ENCODE measurements around the gene PRR33. TPM values are rescaled to one million over a fixed set of nuclear protein-coding genes. Genes with fewer than 3 reads are reported as not detected.
A peak's percentile ranks its signal among the peaks of the same experiment; 100 is the strongest.

The PRR33 gene
- total RNA-seq, 1 donor from 2014 or later = not detected

- Histone ChIP-seq H3K27ac (ENCODE audit: low read depth, low read length) (no peak overlapping the region), H3K9me3 (ENCODE audit: insufficient read depth, low read depth, low read length) (no peaks in the 10 kb centered on the region), H2AFZ (ENCODE audit: low read depth, low read length) (no peak overlapping the region), H3K36me3 (ENCODE audit: insufficient read depth, low read length) (no peaks in the 10 kb centered on the region), H3K4me2 (ENCODE audit: low read length) (no peak overlapping the region), H3K4me3 (ENCODE audit: insufficient read depth, low read depth, low read length) (no peak overlapping the region), H3K27me3 (ENCODE audit: insufficient read depth, low read length) (no peaks in the 10 kb centered on the region), H4K20me1 (ENCODE audit: insufficient read depth, low read length) (no peaks in the 10 kb centered on the region), H3K4me1 (ENCODE audit: insufficient read depth, low read length) (peaks cover 8% of the 10 kb centered on the region), H3K9ac (ENCODE audit: low read length) (no peak overlapping the region), H3K79me2 (ENCODE audit: insufficient read depth, low read length) (no peaks in the 10 kb centered on the region)
- no peaks in the 10 kb centered on the region for H3K36me3 Mint-ChIP-seq (ENCODE audit: low read depth, unreplicated experiment)
- H3K4me1 Mint-ChIP-seq (ENCODE audit: low read depth, unreplicated experiment) = no peaks in the 10 kb centered on the region
- FAIRE-seq = no peak
- DNase-seq (ENCODE audit: low read depth) = no peak
- H3K4me3 Mint-ChIP-seq (ENCODE audit: unreplicated experiment) = no peak overlapping the region
- no peak overlapping the region for H3K27ac Mint-ChIP-seq (ENCODE audit: unreplicated experiment)
- TF ChIP-seq EZH2 (IDR thresholded peaks at IDR 0.05; ENCODE audit: insufficient read depth, low read length) (no peak), CTCF (IDR thresholded peaks at IDR 0.05; ENCODE audit: insufficient read depth, low read depth, low read length) (no peak)
- no peaks in the 10 kb centered on the region for H3K9me3 Mint-ChIP-seq (ENCODE audit: unreplicated experiment)
- H3K27me3 Mint-ChIP-seq (ENCODE audit: low read depth, unreplicated experiment) = no peaks in the 10 kb centered on the region
Measured at GRCh38 chr11:1878137-1879031, 13.3 kb downstream of the PRR33 start.

- H3K4me2 ChIP-seq (ENCODE audit: low read length) = no peak overlapping the region
- Mint-ChIP-seq H3K27me3 (ENCODE audit: low read depth, unreplicated experiment) (no peaks in the 10 kb centered on the region), H3K9me3 (ENCODE audit: unreplicated experiment) (no peaks in the 10 kb centered on the region), H3K27ac (ENCODE audit: unreplicated experiment) (peak overlapping the region; percentile 88), H3K4me3 (ENCODE audit: unreplicated experiment) (no peak overlapping the region), H3K36me3 (ENCODE audit: low read depth, unreplicated experiment) (no peaks in the 10 kb centered on the region), H3K4me1 (ENCODE audit: low read depth, unreplicated experiment) (no peaks in the 10 kb centered on the region)
- FAIRE-seq (no peak), DNase-seq (ENCODE audit: low read depth) (no peak)
- H4K20me1 ChIP-seq (ENCODE audit: insufficient read depth, low read length) = no peaks in the 10 kb centered on the region
- no peaks in the 10 kb centered on the region for H3K36me3 ChIP-seq (ENCODE audit: insufficient read depth, low read length)
- no peak overlapping the region for H2AFZ ChIP-seq (ENCODE audit: low read depth, low read length)
- no peak overlapping the region for H3K27ac ChIP-seq (ENCODE audit: low read depth, low read length)
- H3K9me3 ChIP-seq (ENCODE audit: insufficient read depth, low read depth, low read length) = no peaks in the 10 kb centered on the region
- peaks cover 8% of the 10 kb centered on the region for H3K4me1 ChIP-seq (ENCODE audit: insufficient read depth, low read length)
- no peaks in the 10 kb centered on the region for H3K79me2 ChIP-seq (ENCODE audit: insufficient read depth, low read length)
- H3K4me3 ChIP-seq (ENCODE audit: insufficient read depth, low read depth, low read length) = no peak overlapping the region
- H3K27me3 ChIP-seq (ENCODE audit: insufficient read depth, low read length) = no peaks in the 10 kb centered on the region
- no peak for TF ChIP-seq CTCF (IDR thresholded peaks at IDR 0.05; ENCODE audit: insufficient read depth, low read depth, low read length)
- no peak for TF ChIP-seq EZH2 (IDR thresholded peaks at IDR 0.05; ENCODE audit: insufficient read depth, low read length)
- H3K9ac ChIP-seq (ENCODE audit: low read length) = no peak overlapping the region
Measured at GRCh38 chr11:1877211-1878136, 14.2 kb downstream of the PRR33 start.

Measured in astrocyte (in vitro differentiated cells and primary cell).